ENCODE results near the gene ZNF750.
A peak's percentile ranks its signal among the peaks of the same experiment; 100 is the strongest.

The ZNF750 gene
- total RNA-seq = 0 to 1.3 (median 0) reads per million in 17 experiments

DNA sequence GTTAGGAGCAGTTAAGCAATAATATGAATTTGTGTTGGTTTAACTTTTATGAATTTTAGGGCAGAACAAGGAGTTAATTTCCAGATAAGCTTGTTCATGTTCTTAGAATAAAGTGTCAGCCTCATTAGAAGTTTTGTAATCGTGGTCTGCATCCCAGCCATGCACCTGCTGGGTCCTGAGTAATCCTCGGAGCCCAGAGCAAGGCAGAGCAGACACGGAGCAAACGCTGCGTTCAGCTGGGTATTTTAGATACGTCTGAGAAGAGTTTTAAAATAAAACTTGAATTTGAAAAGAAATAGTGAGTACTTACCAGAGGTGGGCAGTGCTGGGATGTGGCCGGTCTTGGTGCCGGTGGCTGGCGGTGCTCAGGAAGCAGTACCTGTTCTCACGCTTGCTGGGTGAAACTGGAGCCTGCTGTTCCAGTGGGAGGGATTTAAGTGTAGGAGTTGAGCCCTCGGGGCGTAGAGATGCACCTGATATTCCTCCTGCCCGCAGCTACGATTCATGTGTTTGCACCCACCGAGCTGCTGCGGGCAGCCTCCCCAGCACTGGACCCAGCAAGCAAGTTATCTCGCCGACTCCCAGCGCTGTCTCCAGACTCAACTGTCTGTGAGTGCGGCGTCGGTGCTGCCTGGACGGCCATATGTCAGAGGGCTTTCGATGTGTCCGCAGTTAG lies at the start of gene ZNF750:
Gene ZNF750, minus strand, starts transcription at position 406 of the 676 bp plus-strand sequence. CDS start 7,568 bp downstream, outside the sequence.
- DNase-seq = no peak

DNA sequence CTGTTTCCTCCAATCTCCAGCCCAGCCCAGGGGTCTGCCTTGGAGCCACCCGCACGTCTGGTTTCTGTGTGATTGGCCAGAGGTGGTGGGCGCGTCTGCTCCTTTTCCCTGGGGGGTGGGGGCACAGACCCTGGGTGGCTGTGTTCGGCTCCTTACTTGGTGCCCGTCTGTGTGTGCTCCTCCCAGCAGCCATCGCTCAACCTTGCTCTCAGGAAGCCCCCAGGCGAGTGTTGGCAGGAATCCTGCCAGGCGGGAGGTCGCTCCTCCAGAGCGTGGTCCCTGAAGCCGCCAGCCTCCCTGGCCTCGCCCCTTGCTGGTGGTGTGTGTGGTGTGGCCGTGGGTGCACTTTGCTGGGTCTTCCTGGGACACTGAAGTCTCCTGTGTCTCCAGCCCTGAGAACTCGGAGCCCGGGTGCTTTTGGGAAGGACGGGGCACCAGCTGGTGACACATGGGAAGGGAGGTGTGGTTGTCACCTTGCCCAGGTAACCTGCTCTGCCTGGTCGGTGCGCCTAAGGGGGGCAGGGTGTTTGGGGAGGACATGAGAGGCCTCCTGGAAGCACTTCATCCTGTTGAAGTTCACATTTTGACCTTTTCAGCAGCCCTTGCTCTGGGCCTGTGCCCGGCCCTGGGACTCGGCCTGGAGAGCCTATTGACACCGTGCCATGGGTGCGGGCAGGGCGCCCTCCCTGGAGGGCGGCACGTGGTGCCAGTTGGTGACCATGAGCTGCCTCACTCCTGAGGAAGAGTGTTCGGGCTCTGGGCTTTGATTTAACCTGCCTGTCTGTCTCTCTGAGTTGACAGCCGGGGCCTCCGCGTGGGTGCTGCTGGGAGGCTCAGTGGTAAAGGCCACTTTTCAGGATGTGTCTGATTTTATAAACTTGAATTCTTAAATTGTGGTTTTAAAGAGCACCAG lies 49.0 kb upstream of the ZNF750 start:
- no peak for DNase-seq

DNA sequence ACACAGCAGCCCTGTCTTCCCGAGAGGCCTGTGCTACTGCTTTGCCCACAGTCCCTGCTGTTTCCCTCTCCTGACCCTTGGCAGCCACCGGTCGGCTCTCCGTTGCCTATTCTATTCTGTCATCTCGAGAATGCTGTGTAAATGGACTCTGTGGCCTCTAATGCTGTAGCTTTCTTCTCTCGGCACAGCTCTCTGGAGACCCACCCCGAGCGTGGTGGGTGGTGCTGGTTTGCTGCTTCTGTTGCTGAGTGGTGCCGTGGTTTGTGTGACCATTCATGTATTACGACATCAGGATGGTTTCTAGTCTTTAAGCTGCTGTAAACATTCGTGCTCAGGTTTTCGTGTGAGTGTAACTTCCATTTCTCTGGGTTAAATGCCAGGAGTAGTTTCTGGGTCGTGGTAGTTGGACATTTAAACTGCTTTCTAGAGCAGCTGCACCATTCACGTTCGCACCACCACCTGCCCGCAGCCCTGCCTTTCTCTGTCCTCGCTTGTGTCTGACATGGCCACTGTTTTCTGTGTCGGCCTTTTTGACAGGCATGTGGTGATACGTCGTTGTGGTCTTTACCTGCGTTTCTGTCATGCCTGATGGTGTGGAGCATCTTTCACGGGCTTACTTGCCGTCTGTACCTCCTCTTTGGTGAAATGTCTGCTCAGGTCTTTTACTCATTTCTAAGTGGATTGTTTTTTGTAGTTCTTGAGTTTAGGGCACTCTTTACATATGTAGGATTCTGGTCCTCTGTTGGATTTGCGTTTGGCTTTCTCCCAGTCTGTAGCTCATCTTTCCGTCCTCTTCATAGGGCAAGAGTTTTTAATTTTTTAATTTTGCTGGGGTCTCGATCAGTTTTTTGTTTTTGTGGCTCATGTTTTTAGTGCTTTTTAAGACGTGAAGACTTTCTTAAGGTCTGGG lies 47.7 kb upstream of the ZNF750 start:
- DNase-seq = peak; percentile 7 to 62 (median 48)

DNA sequence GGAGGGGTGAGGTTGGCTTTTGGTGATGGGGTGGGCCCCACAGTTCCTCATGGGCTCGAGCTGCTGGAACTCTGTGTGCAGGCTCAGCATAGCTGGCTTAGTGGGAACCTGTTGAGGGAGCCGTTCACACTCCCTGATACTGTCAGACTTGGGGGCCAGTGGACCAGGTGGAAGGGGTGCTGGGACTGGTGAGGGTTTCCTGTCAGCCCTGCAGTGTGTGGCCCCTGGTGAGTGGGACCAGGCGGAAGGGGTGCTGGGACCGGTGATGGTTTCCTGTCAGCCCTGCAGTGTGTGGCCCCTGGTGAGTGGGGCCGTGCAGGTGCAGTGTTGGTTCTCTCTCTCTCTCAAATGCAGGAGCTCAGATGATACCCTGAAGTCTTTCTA lies 45.1 kb upstream of the ZNF750 start:
- DNase-seq = no peak

DNA sequence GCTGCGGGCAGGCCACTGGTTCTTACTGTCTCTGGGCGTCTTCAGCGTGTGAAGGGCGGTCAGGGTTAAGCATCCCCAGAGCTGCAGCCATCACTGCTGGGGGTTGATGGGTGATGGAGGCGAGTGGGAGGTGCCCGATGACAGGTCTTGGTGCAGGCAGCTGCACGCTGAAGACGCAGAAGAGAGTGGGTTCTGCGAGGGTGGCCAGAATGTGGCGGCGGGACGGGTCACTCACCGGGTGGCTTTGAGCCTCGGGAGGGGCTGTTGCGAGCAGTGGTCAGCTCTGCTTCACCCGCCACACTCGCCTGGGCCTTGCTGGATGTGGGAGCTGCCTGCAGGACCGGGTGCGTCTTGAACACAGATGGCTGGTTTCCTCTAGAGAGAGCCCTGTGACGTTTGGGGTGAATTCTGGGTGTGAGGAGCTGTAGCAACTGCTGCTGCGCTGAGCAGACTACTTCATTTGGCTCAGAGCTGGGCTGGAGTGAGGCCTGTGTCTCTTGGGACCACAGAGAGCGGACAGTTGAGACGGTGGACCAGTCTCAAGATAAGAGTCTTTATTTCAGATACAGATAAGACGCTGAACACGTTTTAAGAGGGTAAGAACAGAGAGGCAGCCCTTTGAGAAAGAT lies 44.6 kb upstream of the ZNF750 start:
- no peak for DNase-seq

DNA sequence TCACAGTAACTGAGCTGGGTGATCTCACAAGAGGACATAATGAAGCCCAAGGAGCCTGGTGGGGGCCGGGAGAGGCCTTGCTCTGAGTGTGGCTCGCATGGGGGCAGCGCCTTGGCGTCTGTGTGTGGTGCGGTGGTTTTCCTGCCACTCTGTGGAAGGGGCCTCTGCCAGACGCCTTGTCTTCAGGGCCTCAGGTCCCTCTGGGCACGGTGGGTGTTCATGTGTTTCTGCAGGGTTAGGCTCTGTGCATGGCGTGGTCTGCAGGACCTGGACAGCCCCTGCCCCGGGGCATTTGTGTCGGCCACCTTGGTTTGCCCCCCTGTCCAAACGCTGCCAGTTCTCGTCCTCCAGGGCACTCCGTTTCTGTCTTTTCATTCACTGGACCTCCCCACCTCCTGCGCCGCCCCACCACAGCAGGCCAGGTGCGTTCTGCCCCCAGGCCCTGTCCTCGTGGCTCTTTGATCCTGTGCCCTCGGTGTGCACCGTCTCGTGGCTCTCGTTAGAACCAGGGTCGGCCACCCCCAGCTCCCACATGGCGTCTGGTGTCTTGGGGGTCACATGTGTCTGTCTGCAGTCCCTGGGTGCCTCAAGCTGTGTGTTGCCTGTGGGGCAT lies 43.7 kb upstream of the ZNF750 start:
- DNase-seq = no peak

DNA sequence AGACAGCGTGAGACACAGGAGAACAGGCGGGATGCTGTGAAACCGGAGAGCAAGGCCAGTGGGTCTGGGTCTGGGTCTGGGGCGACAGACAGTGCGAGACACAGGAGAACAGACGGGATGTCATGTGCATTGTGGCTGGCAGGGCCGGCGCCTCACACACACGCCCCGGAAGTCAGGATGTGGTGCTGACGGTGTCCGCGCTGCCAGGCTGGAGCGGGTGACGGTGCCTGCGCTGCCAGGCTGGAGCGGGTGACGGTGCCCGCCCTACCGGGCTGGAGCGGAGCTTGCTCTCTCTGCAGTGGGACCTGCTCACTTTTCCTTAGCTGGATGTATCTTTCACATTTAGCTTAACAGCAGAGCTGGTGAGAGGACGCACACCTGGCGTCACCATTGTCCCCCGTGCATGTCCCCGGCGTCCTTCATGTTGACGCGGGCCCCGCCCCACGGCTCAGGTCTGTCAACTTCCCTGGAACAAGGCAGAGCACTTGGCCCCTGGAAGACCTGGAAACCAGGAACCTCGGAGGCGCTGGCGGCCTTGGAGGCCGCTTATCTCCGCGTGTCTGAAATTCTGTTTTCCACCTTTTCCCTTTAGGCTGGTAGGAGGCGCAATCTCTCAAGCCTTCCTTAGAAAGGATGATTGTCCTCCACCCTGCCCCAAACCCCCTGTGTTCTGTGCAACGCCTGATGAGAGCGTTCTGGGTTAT lies 43.0 kb upstream of the ZNF750 start:
- DNase-seq = peak; percentile 49 to 79 (median 63)

DNA sequence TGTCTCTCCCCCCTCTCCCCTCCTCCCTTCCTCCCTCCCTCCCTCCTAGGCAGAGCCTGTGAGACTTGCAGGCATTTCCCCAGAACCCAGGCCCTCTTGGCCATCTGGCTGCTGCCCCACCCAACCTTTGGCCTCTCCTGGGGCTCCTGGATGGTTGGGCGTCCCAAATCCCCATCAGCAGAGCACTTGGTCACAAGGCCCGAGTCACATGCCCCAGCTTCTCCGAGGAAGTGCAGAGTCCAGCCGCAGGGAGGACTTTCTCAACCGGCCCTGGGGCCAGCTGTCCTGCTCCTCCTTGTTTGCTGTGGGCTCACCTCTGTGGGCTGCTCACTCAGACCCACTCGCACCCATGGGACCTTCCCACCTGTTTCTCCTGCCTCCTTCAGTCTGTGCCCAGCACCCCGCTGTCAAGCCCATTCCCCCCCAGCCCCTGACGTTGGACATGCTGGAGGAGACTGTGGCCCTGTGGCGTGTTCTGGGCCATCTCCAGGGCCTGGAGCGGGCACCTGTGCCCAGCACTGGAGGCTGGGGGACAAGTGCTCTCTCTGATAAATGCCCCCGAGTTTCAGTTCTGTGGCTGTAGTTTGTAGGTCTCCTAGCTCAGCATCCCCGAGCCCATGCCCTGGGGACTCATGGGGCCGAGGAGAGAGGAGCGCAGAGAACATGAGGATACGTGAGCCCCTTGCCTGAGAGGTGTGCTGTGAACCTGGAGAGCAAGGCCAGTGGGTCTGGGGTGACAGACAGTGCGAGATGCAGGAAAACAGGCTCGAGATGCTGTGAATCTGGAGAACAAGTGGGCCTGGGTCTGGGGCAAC lies 42.3 kb upstream of the ZNF750 start:
- peak; percentile 76 to 91 (median 84) for DNase-seq

DNA sequence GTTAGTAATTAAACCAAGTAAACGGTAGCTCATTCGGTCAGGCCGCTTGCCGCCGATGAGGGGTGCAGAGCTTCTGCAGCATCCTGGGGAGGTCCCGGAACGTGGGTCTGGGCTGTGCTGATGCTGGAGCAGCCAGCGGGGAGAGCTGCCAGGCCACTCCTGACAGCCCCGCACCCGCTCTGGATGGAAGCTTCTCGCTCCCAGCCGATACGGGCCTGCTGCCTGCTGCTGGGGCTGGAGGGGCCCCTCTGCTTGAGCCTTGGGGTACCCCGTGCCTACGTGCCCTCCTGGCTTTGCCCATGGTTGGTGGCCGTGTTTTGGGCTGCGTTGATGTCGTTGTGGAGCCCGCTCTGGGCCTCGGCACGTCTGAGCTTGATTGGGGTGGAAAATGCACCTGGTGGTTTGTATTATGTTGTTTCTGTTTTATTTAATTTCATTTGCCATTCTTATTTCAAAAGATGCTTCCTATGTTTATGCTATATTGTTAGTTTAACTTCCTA lies 41.6 kb upstream of the ZNF750 start:
- no peak for DNase-seq

DNA sequence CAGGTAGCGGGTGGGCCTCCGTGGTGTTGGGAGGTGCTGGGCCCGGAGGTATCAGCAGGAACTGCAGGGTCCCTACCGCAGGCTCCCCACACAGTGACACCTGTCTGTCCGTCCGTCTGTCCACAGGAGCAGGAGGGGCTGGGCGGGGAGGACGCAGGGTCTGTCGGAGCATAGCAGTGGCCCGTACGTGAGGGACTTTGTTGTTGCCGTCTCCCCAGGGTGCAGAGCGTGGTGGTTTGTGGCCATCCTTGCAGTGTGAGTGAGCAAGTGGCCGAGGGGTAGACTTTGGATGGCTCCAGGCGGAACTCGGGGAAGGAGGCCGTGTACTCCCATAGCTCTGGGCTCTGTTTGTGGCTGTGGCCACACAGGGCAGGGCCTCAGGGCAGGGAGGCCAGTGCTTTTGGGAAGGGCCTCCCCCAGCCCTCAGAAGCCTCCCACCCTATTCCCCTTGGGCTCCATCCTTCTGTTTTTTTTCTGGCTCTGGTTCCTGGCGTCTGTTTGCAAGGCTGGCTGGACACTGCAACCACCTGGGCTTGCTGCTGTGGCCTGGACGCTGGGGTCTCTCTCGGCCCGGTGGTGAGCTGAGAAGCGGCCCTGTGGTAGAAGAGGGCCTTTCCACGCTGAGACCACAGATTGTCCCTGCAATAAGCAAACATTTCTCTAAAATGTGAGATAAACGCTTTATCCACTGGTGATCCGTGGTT lies 41.0 kb upstream of the ZNF750 start:
- no peak for DNase-seq

DNA sequence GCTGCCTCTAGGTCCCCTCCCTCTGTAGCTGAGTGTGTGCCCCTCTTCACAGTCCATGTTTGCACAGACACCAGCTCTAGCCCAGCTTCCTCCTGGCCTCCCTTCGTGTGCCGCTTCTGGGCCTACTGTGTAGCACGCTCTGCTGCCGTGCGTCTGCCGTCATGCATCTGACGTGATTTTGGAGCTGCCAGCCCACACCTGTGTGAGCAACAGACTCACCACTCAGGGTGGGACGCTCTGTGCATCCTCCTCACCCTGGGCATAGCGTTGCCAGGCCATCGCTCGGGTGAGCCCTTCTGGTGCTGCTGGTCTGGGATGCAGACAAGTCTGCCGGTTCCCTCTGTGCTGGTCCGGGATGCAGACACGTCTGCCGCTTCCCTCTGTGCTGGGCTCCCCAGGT lies 39.4 kb upstream of the ZNF750 start:
- no peak for DNase-seq

DNA sequence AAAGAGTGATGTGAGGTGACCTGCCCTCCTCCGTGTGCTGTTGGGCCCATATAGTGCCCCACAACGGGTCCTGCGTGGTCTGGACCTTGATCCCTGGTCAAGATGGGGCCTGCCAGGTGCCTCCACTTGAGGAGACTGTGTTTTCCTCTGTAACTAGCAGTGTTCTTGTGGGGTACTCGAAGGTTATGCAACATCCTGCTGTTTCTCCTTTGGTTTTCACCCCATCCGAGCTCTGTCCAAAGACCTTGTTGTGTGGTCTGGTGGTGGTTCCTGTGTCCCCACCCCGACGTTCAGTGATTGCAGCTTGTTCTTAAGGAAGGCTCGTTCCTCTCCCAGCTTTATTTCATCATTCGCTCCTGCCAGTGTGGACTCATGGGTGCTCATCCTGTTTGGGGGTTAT lies 38.7 kb upstream of the ZNF750 start:
- peak in 3 of 4 experiments; percentile 42 to 63 (median 44) for DNase-seq

DNA sequence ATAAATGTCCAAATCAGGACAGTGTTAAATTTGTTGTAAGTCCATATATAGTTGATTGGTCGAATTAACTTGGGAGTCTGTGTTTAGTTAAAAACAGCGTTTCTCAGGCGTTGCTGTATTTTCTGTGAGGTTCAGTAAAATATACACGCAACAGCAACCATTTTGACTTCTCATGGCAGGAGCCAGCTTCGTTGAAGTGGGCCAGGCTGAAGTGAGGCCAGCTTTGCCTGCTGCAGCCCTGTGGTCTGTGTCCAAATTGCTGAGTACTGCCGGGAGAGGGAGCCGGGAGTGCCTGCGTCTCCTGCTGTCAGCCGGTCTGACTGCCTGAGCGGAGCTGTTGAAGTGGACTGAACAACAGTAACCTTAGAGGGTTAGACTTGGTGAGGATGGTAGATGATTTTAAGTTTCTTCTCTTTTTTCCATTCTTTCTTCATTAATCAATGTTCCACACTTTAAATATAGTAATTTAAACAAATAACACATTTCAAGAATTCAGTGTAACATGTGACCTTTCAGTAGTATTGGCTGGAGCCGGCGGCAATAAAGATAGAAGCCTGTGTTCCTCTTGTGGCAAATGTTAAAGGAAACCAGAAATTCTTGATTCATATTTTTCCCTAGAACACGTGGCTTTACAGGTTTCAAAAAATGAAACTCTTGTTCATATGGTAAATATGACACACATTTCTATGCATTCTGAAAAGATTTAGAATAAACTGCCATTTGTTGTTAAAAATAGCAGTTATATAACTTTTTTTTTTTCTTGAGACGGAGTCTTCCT lies 37.0 kb upstream of the ZNF750 start:
- DNase-seq = peak; percentile 65 to 75 (median 70)

DNA sequence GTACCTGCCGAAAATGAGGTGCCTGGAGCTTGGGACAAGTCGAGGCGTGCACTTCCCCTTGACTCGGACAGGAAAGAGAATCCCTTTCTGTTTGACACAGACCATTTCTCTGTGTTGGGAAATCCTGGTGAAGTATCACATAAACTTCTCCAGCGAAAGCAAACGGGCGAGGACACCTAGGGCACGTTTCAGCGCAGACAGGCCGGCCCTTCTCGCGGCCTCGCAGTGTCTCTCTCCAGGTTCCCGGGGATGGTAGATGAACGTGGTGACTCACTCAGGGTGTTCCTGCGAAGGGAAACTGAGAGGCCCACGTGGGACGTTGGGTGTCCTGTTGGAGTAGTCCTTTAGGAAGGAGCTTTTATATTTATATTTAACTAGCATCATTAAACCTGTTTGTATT lies 36.3 kb upstream of the ZNF750 start:
- peak; percentile 21 to 48 (median 42) for DNase-seq

DNA sequence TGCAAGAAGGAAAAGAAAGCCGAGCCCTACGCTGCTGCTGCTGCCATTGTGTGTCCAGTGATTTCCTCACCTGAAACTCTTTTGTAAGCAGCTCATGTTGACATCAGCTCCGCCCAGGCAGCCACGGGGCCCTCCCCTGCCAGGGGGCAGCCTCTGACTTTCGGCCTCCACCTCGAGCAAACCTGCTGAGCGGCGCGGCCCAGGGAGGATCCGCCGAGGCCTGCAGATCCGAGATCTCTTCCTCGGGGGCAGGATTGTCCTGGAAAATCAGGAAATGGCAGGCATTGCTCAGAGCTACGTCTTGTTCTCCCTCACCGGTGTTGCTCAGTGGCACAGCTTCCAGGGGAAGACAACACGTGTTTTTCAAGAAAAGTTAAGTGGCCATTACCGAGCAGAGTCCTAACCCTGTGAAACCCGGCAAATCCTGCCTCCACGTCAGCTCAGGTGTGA lies 35.6 kb upstream of the ZNF750 start:
- DNase-seq = peak in 1 of 4 experiments; percentile 31

DNA sequence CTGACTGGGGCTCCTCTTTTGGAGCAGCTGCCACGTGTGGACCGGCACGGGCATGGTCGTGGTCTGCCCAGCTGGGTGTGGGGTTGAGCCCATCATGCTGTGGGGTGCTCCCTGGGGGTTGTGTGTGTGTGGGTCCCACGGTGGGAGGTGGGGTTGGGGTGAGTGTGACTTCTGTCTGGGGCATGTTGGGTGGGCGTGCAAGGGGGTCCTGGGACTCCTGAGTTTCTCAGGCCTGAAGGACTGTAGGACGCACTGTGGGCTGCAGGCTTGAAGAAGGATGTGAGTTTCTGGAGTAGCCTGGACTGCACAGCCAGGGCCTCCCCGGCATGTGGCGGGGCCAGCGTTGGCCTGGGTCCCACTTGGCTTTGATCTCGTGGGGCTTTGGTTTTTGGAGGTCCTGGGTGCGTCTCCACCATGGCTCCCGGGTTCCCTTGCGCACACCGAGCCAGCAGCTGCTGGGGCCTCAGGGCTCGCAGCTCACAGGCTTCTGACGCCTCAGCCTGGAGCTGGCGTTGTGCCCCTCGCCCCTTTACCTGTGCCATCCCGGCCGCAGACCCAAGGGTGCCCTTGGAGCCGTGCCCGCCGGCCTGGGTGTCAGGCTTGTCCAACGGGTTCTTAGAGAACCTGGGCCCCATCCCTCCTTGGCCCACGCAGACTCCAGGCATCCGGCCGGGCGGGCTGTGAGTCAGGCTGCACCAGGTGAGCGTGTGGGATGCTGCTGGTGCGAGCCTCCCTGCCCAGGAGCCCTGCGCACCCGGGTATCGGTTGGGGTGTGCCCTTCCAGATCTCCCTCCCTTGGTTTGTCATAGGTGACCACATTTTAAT lies 34.4 kb upstream of the ZNF750 start:
- DNase-seq = no peak

DNA sequence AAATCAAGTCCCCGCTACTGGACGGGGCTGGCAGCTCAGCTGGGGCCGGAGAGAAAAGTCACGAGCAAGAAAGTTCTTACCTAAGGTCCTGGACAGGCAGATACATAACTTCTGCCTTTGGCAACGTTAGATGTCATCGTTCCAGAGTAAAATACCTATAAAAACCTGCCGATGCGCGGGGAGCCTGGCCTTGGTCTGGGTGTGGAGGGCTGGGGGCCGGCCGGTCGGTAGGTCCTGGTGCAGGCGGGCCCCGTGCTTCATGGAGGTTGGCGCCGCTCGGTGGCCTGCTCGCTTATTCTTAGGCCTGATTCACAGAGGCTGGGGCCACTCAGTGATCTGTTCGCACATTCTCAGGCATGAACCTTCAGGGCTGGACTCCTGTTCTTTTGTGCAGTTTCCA lies 33.7 kb upstream of the ZNF750 start:
- no peak for DNase-seq

Measured in suppressor macrophage (primary cell).